Fibroblast of villous mesenchyme (primary cell): ENCODE results near the gene TAPBPL. TPM values are rescaled to one million over a fixed set of nuclear protein-coding genes. Genes with fewer than 3 reads are reported as not detected.

ENCODE experiments used
- DNase-seq: peaks from one replicate; pipeline ENCODE4 v3.0.0-alpha.2; 2010; ENCODE audit warnings: low read depth
- H3K4me3 ChIP-seq: 2 replicates; pipeline ENCODE4 v1.5.1; 2011; ENCODE audit warnings: low read depth, mild to moderate bottlenecking, low read length
- total RNA-seq: library from RNA; depleted of rRNA; stranded (reverse); fragments of >200 nt; gene quantifications from 2 replicates; pipeline ENCODE4 v1.2.3, GENCODE V29; 2012
- TF ChIP-seq, protein P1 (sequence below): IDR thresholded peaks from 2 replicates; pipeline ENCODE4 v1.5.1; 2012; ENCODE audit warnings: low read depth, mild to moderate bottlenecking, low read length; ENCODE audit not compliant: insufficient read depth

The TAPBPL gene
- total RNA-seq, 1 donor = 7.3 TPM

GRCh38 chr12:6428326-6428725, 23.5 kb upstream of the TAPBPL start:
- no peak overlapping the region for H3K4me3 ChIP-seq
- TF ChIP-seq, protein P1, sequence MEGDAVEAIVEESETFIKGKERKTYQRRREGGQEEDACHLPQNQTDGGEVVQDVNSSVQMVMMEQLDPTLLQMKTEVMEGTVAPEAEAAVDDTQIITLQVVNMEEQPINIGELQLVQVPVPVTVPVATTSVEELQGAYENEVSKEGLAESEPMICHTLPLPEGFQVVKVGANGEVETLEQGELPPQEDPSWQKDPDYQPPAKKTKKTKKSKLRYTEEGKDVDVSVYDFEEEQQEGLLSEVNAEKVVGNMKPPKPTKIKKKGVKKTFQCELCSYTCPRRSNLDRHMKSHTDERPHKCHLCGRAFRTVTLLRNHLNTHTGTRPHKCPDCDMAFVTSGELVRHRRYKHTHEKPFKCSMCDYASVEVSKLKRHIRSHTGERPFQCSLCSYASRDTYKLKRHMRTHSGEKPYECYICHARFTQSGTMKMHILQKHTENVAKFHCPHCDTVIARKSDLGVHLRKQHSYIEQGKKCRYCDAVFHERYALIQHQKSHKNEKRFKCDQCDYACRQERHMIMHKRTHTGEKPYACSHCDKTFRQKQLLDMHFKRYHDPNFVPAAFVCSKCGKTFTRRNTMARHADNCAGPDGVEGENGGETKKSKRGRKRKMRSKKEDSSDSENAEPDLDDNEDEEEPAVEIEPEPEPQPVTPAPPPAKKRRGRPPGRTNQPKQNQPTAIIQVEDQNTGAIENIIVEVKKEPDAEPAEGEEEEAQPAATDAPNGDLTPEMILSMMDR = no peak
- no peak for DNase-seq

- TF ChIP-seq, protein P1 = no peak
- peak overlapping the region; percentile 36 for H3K4me3 ChIP-seq
- peak; percentile 99 for DNase-seq
These were observed 21.5 kb upstream of the TAPBPL start for GRCh38 chr12:6430124-6430989.

GRCh38 chr12:6432991-6433390, 18.9 kb upstream of the TAPBPL start:
- no peak for DNase-seq
- TF ChIP-seq, protein P1 = no peak
- no peak overlapping the region for H3K4me3 ChIP-seq

DNA sequence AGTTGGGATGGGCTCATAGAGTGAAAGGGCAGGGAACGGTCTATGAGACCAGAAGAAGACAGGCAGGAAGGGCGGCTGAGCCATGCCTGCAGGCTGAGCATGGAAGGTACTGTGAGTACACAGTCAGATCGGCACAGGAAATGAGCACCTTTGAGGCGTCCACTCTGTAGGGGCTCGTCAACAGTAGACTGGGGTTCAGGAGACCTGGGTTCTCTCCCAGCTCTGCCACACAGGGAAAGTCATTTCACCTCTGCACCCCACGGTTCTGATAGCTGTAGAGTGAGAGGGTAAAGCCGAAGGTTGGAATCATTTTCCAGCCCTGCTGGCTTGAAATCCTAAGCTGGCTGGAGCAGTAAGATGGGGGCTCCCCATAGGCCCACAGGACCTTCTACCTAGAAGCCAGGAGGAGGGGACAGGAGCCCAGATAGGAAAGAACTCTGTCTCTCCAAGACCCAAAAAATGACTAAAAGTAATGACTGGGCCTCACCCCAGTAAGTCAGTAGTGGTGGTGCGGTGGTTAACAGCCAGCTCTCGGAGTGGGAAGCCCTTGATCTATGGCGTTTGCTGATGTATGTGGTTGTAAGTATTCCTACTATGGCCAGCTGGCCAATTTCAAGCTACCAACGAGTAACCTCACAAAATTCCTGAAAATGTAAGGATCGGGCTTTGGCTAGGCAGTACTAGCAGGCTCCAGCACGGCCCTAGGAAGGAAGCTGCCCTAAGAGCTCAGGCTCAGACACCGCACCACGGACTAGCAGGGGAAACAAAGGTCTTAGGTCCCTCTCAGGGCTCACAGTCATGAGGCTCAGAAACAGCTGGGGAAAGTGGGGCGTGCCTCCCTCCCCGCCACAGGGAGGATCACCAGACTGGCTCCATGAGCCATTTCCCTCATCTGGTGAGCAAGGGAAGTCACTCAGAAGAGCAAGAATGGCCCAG, 17.4 kb upstream of the TAPBPL start:
- peak; percentile 50 for DNase-seq
- TF ChIP-seq, protein P1 = no peak
- H3K4me3 ChIP-seq = no peak overlapping the region

DNA sequence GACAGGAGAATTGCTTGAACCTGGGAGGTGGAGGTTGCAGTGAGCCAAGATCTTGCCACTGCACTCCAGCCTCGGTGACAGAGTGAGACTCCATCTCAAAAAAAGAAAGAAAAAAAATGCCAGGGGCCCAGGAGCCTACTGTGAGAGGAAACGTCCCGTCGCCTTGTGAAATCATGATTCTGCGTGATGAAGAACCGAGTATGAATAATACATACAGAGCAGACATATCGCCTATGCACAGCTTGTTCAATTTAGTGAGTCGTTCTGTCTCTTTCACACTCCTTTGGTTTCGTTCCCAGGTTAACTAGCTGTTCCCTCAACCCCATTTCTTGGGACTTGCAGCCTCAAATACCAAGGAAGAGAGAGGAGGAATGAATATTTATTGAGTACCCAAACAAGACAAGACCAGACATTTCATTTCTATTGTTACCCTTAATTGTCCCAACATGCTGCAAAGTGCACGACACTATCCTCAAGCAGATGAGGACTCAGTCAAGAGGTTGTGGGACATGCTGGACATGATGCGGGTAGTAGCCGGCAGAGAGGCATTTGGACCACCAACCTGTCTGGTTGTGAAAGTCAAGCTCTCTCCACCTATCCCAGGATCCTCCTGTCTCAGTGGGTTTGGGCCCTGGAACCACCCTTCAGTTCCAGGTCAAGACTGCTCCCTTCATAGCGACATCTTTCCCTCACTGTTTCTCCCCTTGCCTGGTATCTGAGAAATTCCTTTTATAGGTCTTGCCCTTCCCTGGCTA, 15.7 kb upstream of the TAPBPL start:
- DNase-seq = no peak
- H3K4me3 ChIP-seq = no peak overlapping the region
- TF ChIP-seq, protein P1 = no peak

- H3K4me3 ChIP-seq = no peak overlapping the region
- DNase-seq = no peak
- TF ChIP-seq, protein P1 = no peak
These were observed 14.3 kb upstream of the TAPBPL start for GRCh38 chr12:6437586-6437985.
